DMS 273 (cell line): Measurements from ENCODE around the gene LUC7L2.
A peak's percentile ranks its signal among the peaks of the same experiment; 100 is the strongest.
"Not testable (repeated sequence)": the region's sequence is repeated elsewhere in the genome, so short reads cannot be mapped to it uniquely, and the experiment has no call there.

Experiments
- DNase-seq: peaks from one replicate; lab custom pipeline; 2025; ENCODE audit not compliant: unreplicated experiment; lab: John Stamatoyannopoulos, UW

LUC7L2 gene

GRCh38 chr7:139355320-139355719 is 4.4 kb upstream of the LUC7L2 start:
- DNase-seq = no peak

GRCh38 chr7:139357729-139358506 is 1.8 kb upstream of the LUC7L2 start:
- not testable (repeated sequence) for DNase-seq

GRCh38 chr7:139358541-139359365 is 941 bp upstream of the LUC7L2 start:
- no peak for DNase-seq

GRCh38 chr7:139360210-139360947 is 685 bp downstream of the LUC7L2 start:
- peak; percentile 99 for DNase-seq

- DNase-seq = no peak
These were observed 1.2 kb downstream of the LUC7L2 start for GRCh38 chr7:139360948-139361307.

- DNase-seq = no peak
These were observed 1.8 kb downstream of the LUC7L2 start for GRCh38 chr7:139361523-139361922.

- DNase-seq = peak; percentile 69
These were observed 2.6 kb downstream of the LUC7L2 start for GRCh38 chr7:139362302-139362701.

- no peak for DNase-seq
These were observed 3.3 kb downstream of the LUC7L2 start for GRCh38 chr7:139362981-139363380.

- DNase-seq = no peak
These were observed 5.6 kb downstream of the LUC7L2 start for GRCh38 chr7:139365336-139365735.

GRCh38 chr7:139366400-139366799 is 6.7 kb downstream of the LUC7L2 start:
- no peak for DNase-seq

- no peak for DNase-seq
These were observed 7.9 kb downstream of the LUC7L2 start for GRCh38 chr7:139367438-139368155.

GRCh38 chr7:139370301-139370942 is 10.7 kb downstream of the LUC7L2 start:
- no peak for DNase-seq

GRCh38 chr7:139370943-139371313 is 11.2 kb downstream of the LUC7L2 start:
- no peak for DNase-seq

- no peak for DNase-seq
These were observed 14.6 kb downstream of the LUC7L2 start for GRCh38 chr7:139374246-139374645.

GRCh38 chr7:139382439-139382838 is 22.7 kb downstream of the LUC7L2 start:
- peak; percentile 21 for DNase-seq

- DNase-seq = no peak
These were observed 24.9 kb downstream of the LUC7L2 start for GRCh38 chr7:139384611-139385010.

- no peak for DNase-seq
These were observed 27.9 kb downstream of the LUC7L2 start for GRCh38 chr7:139387594-139387993.

- DNase-seq = no peak
These were observed 29.4 kb downstream of the LUC7L2 start for GRCh38 chr7:139389091-139389490.

GRCh38 chr7:139389774-139390173 is 30.1 kb downstream of the LUC7L2 start:
- DNase-seq = no peak

- DNase-seq = no peak
These were observed 34.0 kb downstream of the LUC7L2 start for GRCh38 chr7:139393621-139394211.
